ENCODE data around the gene HSPB8. TPM values are rescaled to one million over a fixed set of nuclear protein-coding genes. Genes with fewer than 3 reads are reported as not detected.

Gene HSPB8
- total and polyA plus RNA-seq, 8 donors = 5.4 to 21.2 (median 9.7) TPM

DNA sequence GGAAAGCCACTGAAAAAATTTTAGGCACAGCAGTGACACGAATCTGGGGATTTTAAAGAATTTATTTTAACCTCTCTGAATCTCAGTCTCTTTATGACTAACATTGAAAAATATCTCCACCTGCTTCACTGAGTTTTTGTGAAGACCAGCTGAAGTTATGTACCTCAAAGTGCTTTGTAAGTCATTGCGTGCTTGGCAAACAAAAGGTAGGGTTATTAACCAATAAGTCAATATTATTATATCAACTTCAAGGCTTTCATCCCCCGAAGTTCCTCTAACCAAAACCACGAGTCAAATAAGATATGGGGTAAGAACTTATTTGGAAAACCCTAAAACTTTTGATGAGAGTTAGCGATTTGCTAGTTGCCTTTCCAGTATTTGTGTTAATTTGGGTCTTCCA lies 62.3 kb downstream of the HSPB8 start:
- TF ChIP-seq, protein P1, sequence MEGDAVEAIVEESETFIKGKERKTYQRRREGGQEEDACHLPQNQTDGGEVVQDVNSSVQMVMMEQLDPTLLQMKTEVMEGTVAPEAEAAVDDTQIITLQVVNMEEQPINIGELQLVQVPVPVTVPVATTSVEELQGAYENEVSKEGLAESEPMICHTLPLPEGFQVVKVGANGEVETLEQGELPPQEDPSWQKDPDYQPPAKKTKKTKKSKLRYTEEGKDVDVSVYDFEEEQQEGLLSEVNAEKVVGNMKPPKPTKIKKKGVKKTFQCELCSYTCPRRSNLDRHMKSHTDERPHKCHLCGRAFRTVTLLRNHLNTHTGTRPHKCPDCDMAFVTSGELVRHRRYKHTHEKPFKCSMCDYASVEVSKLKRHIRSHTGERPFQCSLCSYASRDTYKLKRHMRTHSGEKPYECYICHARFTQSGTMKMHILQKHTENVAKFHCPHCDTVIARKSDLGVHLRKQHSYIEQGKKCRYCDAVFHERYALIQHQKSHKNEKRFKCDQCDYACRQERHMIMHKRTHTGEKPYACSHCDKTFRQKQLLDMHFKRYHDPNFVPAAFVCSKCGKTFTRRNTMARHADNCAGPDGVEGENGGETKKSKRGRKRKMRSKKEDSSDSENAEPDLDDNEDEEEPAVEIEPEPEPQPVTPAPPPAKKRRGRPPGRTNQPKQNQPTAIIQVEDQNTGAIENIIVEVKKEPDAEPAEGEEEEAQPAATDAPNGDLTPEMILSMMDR (IDR thresholded peaks at IDR 0.05) = no peak
- H3K27ac ChIP-seq = no peak overlapping the region
- H3K27me3 ChIP-seq = no peaks in the 10 kb centered on the region
- H3K9me3 ChIP-seq = no peaks in the 10 kb centered on the region
- H3K4me3 ChIP-seq = no peak overlapping the region
- no peaks in the 10 kb centered on the region for H3K36me3 ChIP-seq
- ATAC-seq (no peak), DNase-seq (no peak), FAIRE-seq (no peak)
- WGBS, 2 donors = 19 to 23% methylated on average over 5 of the region's 5 CpGs
- no peaks in the 10 kb centered on the region for H3K4me1 ChIP-seq
- intact Hi-C loops (cut with DNase I) = no loop called here

DNA sequence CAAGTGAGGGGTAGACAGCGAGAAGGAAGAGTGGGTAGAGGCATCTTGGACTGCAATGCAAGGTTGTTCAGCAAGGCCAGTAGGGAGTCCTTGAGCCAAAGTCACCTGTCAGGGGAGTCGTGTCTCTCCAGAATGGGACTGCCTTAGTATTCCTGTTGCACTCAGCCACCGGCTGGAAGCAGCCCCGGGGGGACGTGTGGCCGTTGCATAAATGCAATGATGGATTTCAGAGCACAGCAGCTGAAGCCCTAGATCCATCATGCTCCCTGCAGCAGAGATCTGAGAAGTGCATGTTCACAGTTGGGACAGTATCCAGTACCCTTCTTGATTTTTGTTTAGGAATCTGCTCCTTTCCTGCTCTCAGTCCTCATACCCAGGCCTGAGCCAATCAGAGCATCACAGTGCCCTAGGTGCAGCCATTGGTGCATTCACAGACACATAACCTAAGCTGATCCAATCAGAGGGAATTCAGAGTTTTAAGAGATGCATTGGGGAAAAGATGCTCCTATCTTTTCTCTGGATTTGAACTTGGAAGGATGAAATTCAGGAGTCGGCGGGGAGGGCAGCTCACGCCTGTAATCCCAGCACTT lies 62.9 kb downstream of the HSPB8 start:
- no peaks in the 10 kb centered on the region for H3K4me1 ChIP-seq
- DNase-seq (no peak), FAIRE-seq (no peak), ATAC-seq (no peak)
- 50 to 61% methylated on average over 9 of the region's 9 CpGs for WGBS, 2 donors
- no peak overlapping the region for H3K4me3 ChIP-seq
- TF ChIP-seq, protein P1 (IDR thresholded peaks at IDR 0.05) = no peak
- intact Hi-C loops (cut with DNase I) = no loop called here
- H3K9me3 ChIP-seq = no peaks in the 10 kb centered on the region
- no peaks in the 10 kb centered on the region for H3K36me3 ChIP-seq
- H3K27me3 ChIP-seq = no peaks in the 10 kb centered on the region
- no peak overlapping the region for H3K27ac ChIP-seq

Other genes starting within 250 kb of the HSPB8 start
- not detected for gene SRRM4, start 197.4 kb upstream of the HSPB8 start, total RNA-seq
- under 1 TPM in 1 of 2 donors, not detected in 1; 0.02 TPM for gene SRRM4, start 197.4 kb upstream of the HSPB8 start, polyA plus RNA-seq
- gene CCDC60, start 155.8 kb downstream of the HSPB8 start, total RNA-seq = not detected
- not detected for gene CCDC60, start 155.8 kb downstream of the HSPB8 start, polyA plus RNA-seq

Data from pancreas (tissue), 10 donors.